GM04503 (cell line): ENCODE measurements around the gene RAD9A.

Source experiments
- DNase-seq: peaks from one replicate; pipeline ENCODE4 v3.0.0-alpha.2; 2012; ENCODE audit warnings: low read depth

RAD9A gene

GRCh38 chr11:67375320-67376055 lies 16.3 kb upstream of the RAD9A start:
- DNase-seq = no peak

- DNase-seq = no peak
Measured at GRCh38 chr11:67376063-67376820, 15.5 kb upstream of the RAD9A start.

- no peak for DNase-seq
Measured at GRCh38 chr11:67376873-67377808, 14.6 kb upstream of the RAD9A start.

- DNase-seq = no peak
Measured at GRCh38 chr11:67378544-67378943, 13.2 kb upstream of the RAD9A start.

- no peak for DNase-seq
Measured at GRCh38 chr11:67379061-67380058, 12.4 kb upstream of the RAD9A start.

GRCh38 chr11:67381244-67381972 lies 10.4 kb upstream of the RAD9A start:
- DNase-seq = no peak

- no peak for DNase-seq
Measured at GRCh38 chr11:67382276-67383136, 9.3 kb upstream of the RAD9A start.

GRCh38 chr11:67384851-67385366 lies 6.9 kb upstream of the RAD9A start:
- no peak for DNase-seq

GRCh38 chr11:67387069-67387468 lies 4.7 kb upstream of the RAD9A start:
- DNase-seq = no peak

GRCh38 chr11:67387518-67387917 lies 4.3 kb upstream of the RAD9A start:
- DNase-seq = no peak

- no peak for DNase-seq
Measured at GRCh38 chr11:67389477-67389876, 2.3 kb upstream of the RAD9A start.

- no peak for DNase-seq
Measured at GRCh38 chr11:67390947-67391303, 861 bp upstream of the RAD9A start.

- no peak for DNase-seq
Measured at GRCh38 chr11:67392183-67392715, 463 bp downstream of the RAD9A start.

- DNase-seq = no peak
Measured at GRCh38 chr11:67393437-67393836, 1.7 kb downstream of the RAD9A start.

GRCh38 chr11:67393990-67394389 lies 2.2 kb downstream of the RAD9A start:
- no peak for DNase-seq

GRCh38 chr11:67395555-67396258 lies 3.9 kb downstream of the RAD9A start:
- no peak for DNase-seq

- no peak for DNase-seq
Measured at GRCh38 chr11:67396259-67396581, 4.4 kb downstream of the RAD9A start.

GRCh38 chr11:67396587-67397389 lies 5.0 kb downstream of the RAD9A start:
- no peak for DNase-seq
